H9 (cell line): ENCODE data around the gene PPP1R1B. TPM values are rescaled to one million over a fixed set of nuclear protein-coding genes. Genes with fewer than 3 reads are reported as not detected.
A peak's percentile ranks its signal among the peaks of the same experiment; 100 is the strongest.

Source experiments
- DNase-seq: peaks from one replicate; pipeline ENCODE4 v3.0.0-alpha.2; 2017
- H2AFZ ChIP-seq: one replicate; pipeline ENCODE4 v1.6.1; 2013; ENCODE audit warnings: mild to moderate bottlenecking, low read length, control low read depth, moderate library complexity
- H2AK5ac ChIP-seq: 2 replicates; pipeline ENCODE4 v1.6.1; 2013; ENCODE audit warnings: low read length, control low read depth, mixed read lengths; ENCODE audit not compliant: insufficient read length
- H2BK120ac ChIP-seq: one replicate; pipeline ENCODE4 v1.6.1; 2013; ENCODE audit warnings: low read depth, mild to moderate bottlenecking, low read length, control low read depth, inconsistent platforms; ENCODE audit not compliant: poor library complexity, severe bottlenecking
- H2BK12ac ChIP-seq: 2 replicates; pipeline ENCODE4 v1.6.1; 2013; ENCODE audit warnings: low read length, control low read depth, mixed read lengths, low read depth; ENCODE audit not compliant: insufficient read length
- H2BK15ac ChIP-seq: 2 replicates; pipeline ENCODE4 v1.6.1; 2013; ENCODE audit warnings: low read depth, low read length, control low read depth
- H2BK20ac ChIP-seq: one replicate; pipeline ENCODE4 v1.6.1; 2013; ENCODE audit warnings: low read depth, mild to moderate bottlenecking, low read length, control low read depth, inconsistent platforms; ENCODE audit not compliant: poor library complexity, severe bottlenecking
- H2BK5ac ChIP-seq: 2 replicates; pipeline ENCODE4 v1.6.1; 2013; ENCODE audit warnings: low read length, control low read depth, mixed read lengths; ENCODE audit not compliant: insufficient read length
- H3K14ac ChIP-seq: 2 replicates; pipeline ENCODE4 v1.6.1; 2013; ENCODE audit warnings: low read length, control low read depth; ENCODE audit not compliant: insufficient read depth
- H3K18ac ChIP-seq: 2 replicates; pipeline ENCODE4 v1.6.1; 2013; ENCODE audit warnings: low read depth, mild to moderate bottlenecking, mixed read lengths, low read length, control low read depth; ENCODE audit not compliant: insufficient read length
- H3K23ac ChIP-seq: 2 replicates; pipeline ENCODE4 v1.6.1; 2013; ENCODE audit warnings: low read length, control low read depth, mixed read lengths, low read depth; ENCODE audit not compliant: insufficient read length
- H3K23me2 ChIP-seq: 2 replicates; pipeline ENCODE4 v1.6.1; 2013; ENCODE audit warnings: low read depth, mild to moderate bottlenecking, mixed read lengths, low read length, control low read depth; ENCODE audit not compliant: insufficient read length, poor library complexity, severe bottlenecking
- H3K27ac ChIP-seq: 2 replicates; pipeline ENCODE4 v1.5.1; 2013; ENCODE audit warnings: low read length, control low read depth, mixed read lengths, low read depth; ENCODE audit not compliant: insufficient read length
- H3K27me3 ChIP-seq: 2 replicates; pipeline ENCODE4 v1.6.1; 2013; ENCODE audit warnings: low read length, control low read depth, inconsistent platforms; ENCODE audit not compliant: insufficient read depth
- H3K4ac ChIP-seq: 2 replicates; pipeline ENCODE4 v1.6.1; 2013; ENCODE audit warnings: low read depth, mild to moderate bottlenecking, control low read depth, inconsistent platforms, low read length, moderate library complexity
- H3K4me1 ChIP-seq: 2 replicates; pipeline ENCODE4 v1.6.1; 2013; ENCODE audit warnings: low read length, control low read depth, inconsistent platforms; ENCODE audit not compliant: insufficient read depth
- H3K4me2 ChIP-seq: 2 replicates; pipeline ENCODE4 v1.6.1; 2013; ENCODE audit warnings: low read length, control low read depth, mixed read lengths; ENCODE audit not compliant: insufficient read length, insufficient read depth
- H3K56ac ChIP-seq: 2 replicates; pipeline ENCODE4 v1.6.1; 2013; ENCODE audit warnings: low read depth, mild to moderate bottlenecking, mixed read lengths, low read length, control low read depth; ENCODE audit not compliant: insufficient read length
- H3K79me1 ChIP-seq: 2 replicates; pipeline ENCODE4 v1.6.1; 2013; ENCODE audit warnings: low read depth, mild to moderate bottlenecking, moderate library complexity, low read length, control low read depth, inconsistent platforms; ENCODE audit not compliant: insufficient read depth, poor library complexity, severe bottlenecking
- H3K79me2 ChIP-seq: 2 replicates; pipeline ENCODE4 v1.6.1; 2013; ENCODE audit warnings: low read length, control low read depth, inconsistent platforms; ENCODE audit not compliant: insufficient read depth
- H3K9ac ChIP-seq: 2 replicates; pipeline ENCODE4 v1.6.1; 2013; ENCODE audit warnings: low read length, control low read depth, mixed read lengths; ENCODE audit not compliant: insufficient read length; ENCODE audit errors: extremely low read depth
- H3K9me3 ChIP-seq: one replicate; pipeline ENCODE4 v1.6.1; 2013; ENCODE audit warnings: low read depth, low read length, inconsistent platforms; ENCODE audit not compliant: control insufficient read depth
- H3T11ph ChIP-seq: one replicate; pipeline ENCODE4 v1.6.1; 2013; ENCODE audit warnings: mild to moderate bottlenecking, low read length, control low read depth, inconsistent platforms
- H4K20me1 ChIP-seq: one replicate; pipeline ENCODE4 v1.6.1; 2013; ENCODE audit not compliant: control insufficient read depth, insufficient read length, insufficient read depth
- H4K5ac ChIP-seq: 2 replicates; pipeline ENCODE4 v1.6.1; 2013; ENCODE audit warnings: low read depth, mild to moderate bottlenecking, mixed read lengths, low read length, control low read depth; ENCODE audit not compliant: insufficient read length
- H4K8ac ChIP-seq: replicated peaks from 2 replicates; pipeline ENCODE4 v1.6.1; 2013; ENCODE audit warnings: low read length, control low read depth, mixed read lengths, low read depth; ENCODE audit not compliant: insufficient read length
- H4K91ac ChIP-seq: 2 replicates; pipeline ENCODE4 v1.6.1; 2013; ENCODE audit warnings: low read depth, mild to moderate bottlenecking, moderate library complexity, mixed read lengths, low read length, control low read depth; ENCODE audit not compliant: insufficient read length
- H3K27ac Mint-ChIP-seq, 3 experiments: 2 replicates in 2 of 3; 3 replicates in 1 of 3; pipeline ENCODE4 v1.8.0; 2020 to 2021; ENCODE audit warnings: mixed read lengths in 3 of 3, mild to moderate bottlenecking in 1 of 3, moderate library complexity in 1 of 3
- H3K27me3 Mint-ChIP-seq: 2 replicates; pipeline ENCODE4 v1.8.0; 2021; ENCODE audit warnings: low read depth, mild to moderate bottlenecking, moderate library complexity, mixed read lengths
- H3K36me3 Mint-ChIP-seq, 3 experiments: 2 replicates in 2 of 3; 3 replicates in 1 of 3; pipeline ENCODE4 v1.8.0; 2020 to 2021; ENCODE audit warnings: low read depth in 3 of 3, mixed read lengths in 3 of 3; ENCODE audit not compliant: insufficient read depth in 1 of 3
- H3K4me1 Mint-ChIP-seq, 2 experiments: 2 replicates each; pipeline ENCODE4 v1.8.0; 2020; ENCODE audit warnings: mixed read lengths in 2 of 2
- H3K4me3 Mint-ChIP-seq, 2 experiments: 2 replicates in 1 of 2; 3 replicates in 1 of 2; pipeline ENCODE4 v1.8.0; 2020 to 2021; ENCODE audit warnings: mild to moderate bottlenecking in 2 of 2, mixed read lengths in 2 of 2, moderate library complexity in 1 of 2
- H3K9me3 Mint-ChIP-seq, 2 experiments: 2 replicates in 1 of 2; 3 replicates in 1 of 2; pipeline ENCODE4 v1.8.0; 2020; ENCODE audit warnings: mild to moderate bottlenecking in 2 of 2, mixed read lengths in 2 of 2, moderate library complexity in 1 of 2
- WGBS: extraction: QIAGEN DNeasy Blood & Tissue Kit; methylation state at CpG from one replicate; pipeline ENCODE4 v1.1.7; 2013; ENCODE audit warnings: missing lambda C conversion rate, low lambda C conversion rate, mixed read lengths; ENCODE audit not compliant: insufficient read length; ENCODE audit errors: extremely low coverage; 5-methylcytosine and 5-hydroxymethylcytosine counted together
- total RNA-seq: library from RNA; stranded (reverse); gene quantifications from 2 replicates; pipeline ENCODE4 v1.2.1, GENCODE V29; 2021
- TF ChIP-seq, protein P1 (sequence below): fragments of 200-600 bp; sonication (generic); conservative IDR thresholded peaks from 3 replicates; pipeline ENCODE4 v1.8.0; 2021; ENCODE audit warnings: antibody characterized with exemption, mild to moderate bottlenecking

Gene PPP1R1B
- total RNA-seq, 1 experiment from 2014 or later, result 15.5 TPM

DNA sequence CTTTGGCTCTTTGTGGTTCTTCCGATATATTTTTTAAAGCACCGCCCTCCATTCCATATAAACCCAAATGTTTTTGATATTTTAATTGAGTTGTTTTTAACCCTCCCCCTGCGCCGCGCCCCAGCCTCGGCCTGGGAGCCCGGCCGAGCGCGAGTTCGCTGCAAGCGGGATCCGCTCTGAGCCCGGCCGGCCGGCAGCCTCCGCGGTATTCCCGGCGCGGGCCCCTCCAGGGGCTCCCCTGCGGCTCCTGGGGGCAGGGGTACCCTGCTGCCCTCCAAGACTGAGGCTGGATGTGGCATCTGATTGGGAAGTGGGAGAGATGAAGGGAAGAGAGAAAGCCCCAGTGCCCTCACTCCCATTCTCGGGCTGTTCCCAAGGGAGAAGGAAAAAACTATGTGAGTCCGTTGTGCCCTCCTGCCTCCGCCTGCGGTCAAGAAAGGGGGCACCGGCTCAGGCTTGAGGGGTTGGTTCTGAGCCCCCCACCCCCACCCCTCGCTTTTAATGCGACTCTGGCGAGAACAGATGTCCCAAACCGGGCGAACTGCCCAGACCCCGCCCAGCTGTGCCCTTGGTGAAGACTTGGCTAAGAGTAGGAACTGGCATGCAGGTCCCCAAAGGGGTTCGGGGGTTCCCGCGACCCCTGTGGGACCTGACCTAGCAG is 27.6 kb upstream of the PPP1R1B start:
- peaks cover 29 to 75% of the 10 kb centered on the region in 2 experiments for H3K4me1 Mint-ChIP-seq
- Histone ChIP-seq H3K4me1 (peaks cover 4% of the 10 kb centered on the region; the same call in 1 of the 2 replicates), H3K18ac (no peak overlapping the region), H3K4ac (no peak overlapping the region), H2BK120ac (no peak overlapping the region), H3K79me2 (no peaks in the 10 kb centered on the region), H2BK20ac (no peak overlapping the region), H2AFZ (no peak overlapping the region), H4K91ac (no peak overlapping the region), H2BK15ac (no peak overlapping the region), H4K5ac (no peak overlapping the region), H3K27ac (no peak overlapping the region), H3K9me3 (no peaks in the 10 kb centered on the region), H3K4me2 (no peak overlapping the region), H3K27me3 (peaks cover 95% of the 10 kb centered on the region), H3T11ph (no peak overlapping the region), H2BK5ac (no peak overlapping the region), H4K20me1 (no peaks in the 10 kb centered on the region), H3K14ac (no peak overlapping the region), H3K23me2 (peaks cover 3% of the 10 kb centered on the region), H3K56ac (no peak overlapping the region), H4K8ac (no peak overlapping the region), H3K9ac (no peak overlapping the region), H2BK12ac (no peak overlapping the region), H3K23ac (no peak overlapping the region), H3K79me1 (no peaks in the 10 kb centered on the region), H2AK5ac (no peak overlapping the region)
- peaks cover 100% of the 10 kb centered on the region for H3K27me3 Mint-ChIP-seq
- peaks cover 4% of the 10 kb centered on the region in 2 experiments; a peak in 2 of 5 replicates for H3K9me3 Mint-ChIP-seq
- TF ChIP-seq, protein P1, sequence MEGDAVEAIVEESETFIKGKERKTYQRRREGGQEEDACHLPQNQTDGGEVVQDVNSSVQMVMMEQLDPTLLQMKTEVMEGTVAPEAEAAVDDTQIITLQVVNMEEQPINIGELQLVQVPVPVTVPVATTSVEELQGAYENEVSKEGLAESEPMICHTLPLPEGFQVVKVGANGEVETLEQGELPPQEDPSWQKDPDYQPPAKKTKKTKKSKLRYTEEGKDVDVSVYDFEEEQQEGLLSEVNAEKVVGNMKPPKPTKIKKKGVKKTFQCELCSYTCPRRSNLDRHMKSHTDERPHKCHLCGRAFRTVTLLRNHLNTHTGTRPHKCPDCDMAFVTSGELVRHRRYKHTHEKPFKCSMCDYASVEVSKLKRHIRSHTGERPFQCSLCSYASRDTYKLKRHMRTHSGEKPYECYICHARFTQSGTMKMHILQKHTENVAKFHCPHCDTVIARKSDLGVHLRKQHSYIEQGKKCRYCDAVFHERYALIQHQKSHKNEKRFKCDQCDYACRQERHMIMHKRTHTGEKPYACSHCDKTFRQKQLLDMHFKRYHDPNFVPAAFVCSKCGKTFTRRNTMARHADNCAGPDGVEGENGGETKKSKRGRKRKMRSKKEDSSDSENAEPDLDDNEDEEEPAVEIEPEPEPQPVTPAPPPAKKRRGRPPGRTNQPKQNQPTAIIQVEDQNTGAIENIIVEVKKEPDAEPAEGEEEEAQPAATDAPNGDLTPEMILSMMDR, result no peak
- WGBS, result no CpG with 5 or more reads among the region's 36 CpGs
- peak overlapping the region in 1 of 2 experiments; percentile 65; a peak in 2 of 5 replicates for H3K4me3 Mint-ChIP-seq
- DNase-seq, result no peak
- no peaks in the 10 kb centered on the region; a peak in 1 of 7 replicates for H3K36me3 Mint-ChIP-seq
- no peak overlapping the region for H3K27ac Mint-ChIP-seq
